Mammary epithelial cell (primary cell): ENCODE data around the gene PTPA.
A peak's percentile ranks its signal among the peaks of the same experiment; 100 is the strongest.

ENCODE experiments used
- CTCF ChIP-seq, 2 donors: IDR thresholded peaks in 1 of 2; conservative IDR thresholded peaks in 1 of 2; 2 replicates each; pipeline ENCODE4 v1.5.1; 2011 to 2012; ENCODE audit warnings: inconsistent platforms in 2 of 2, low read length in 2 of 2, mild to moderate bottlenecking in 2 of 2, control low read depth in 1 of 2, low read depth in 1 of 2; ENCODE audit not compliant: insufficient read depth in 1 of 2; ENCODE audit errors: extremely low read depth in 1 of 2
- EZH2 ChIP-seq: IDR thresholded peaks from 2 replicates; pipeline ENCODE4 v1.6.1; 2012; ENCODE audit warnings: low read length, inconsistent platforms, borderline replicate concordance

- TF ChIP-seq CTCF (conservative IDR thresholded peaks at IDR 0.05 in 1 of 2, IDR thresholded peaks at IDR 0.05 in 1 of 2; ENCODE audit: extremely low read depth in 1 of 2, insufficient read depth in 1 of 2, low read depth in 1 of 2, low read length in 2 of 2) (peak; percentile 70 to 86), EZH2 (no peak)
Observed at GRCh38 chr9:129139233-129139992, 28.2 kb downstream of the PTPA start.
